ENCODE results near the gene ZBTB25. TPM values are rescaled to one million over a fixed set of nuclear protein-coding genes. Genes with fewer than 3 reads are reported as not detected.

ZBTB25 gene
- polyA plus RNA-seq, 3 donors, result 3.2 to 8.7 (median 3.9) TPM

DNA sequence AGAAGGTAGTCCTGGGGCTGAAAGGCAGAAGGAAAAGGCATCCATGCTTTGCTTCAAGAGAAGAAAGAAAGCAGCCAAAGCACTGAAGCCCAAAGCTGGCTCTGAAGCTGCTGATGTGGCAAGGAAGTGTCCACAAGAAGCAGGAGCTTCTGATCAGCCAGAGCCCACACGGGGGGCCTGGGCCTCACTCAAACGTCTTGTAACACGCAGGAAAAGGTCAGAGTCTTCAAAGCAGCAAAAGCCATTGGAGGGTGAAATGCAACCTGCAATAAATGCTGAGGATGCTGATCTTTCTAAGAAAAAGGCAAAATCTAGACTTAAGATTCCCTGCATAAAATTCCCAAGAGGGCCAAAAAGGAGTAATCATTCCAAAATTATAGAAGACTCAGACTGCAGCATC, 35.2 kb downstream of the ZBTB25 start:
- peaks cover 17% of the 10 kb centered on the region in 2 donors for H3K4me1 ChIP-seq (ENCODE audit: control insufficient read depth in 1 of 2, insufficient read depth in 2 of 2, low read length in 2 of 2)
- Mint-ChIP-seq H3K27ac (no peak overlapping the region), H3K9me3 (peaks cover 0 to 8% (median 2%) of the 10 kb centered on the region in 7 donors), H3K4me3 (no peak overlapping the region), H3K36me3 (peaks cover 11 to 13% of the 10 kb centered on the region in 2 donors), H3K4me1 (peaks cover 20% of the 10 kb centered on the region), H3K27me3 (ENCODE audit: low read depth in 3 of 3) (peaks cover 24 to 35% (median 31%) of the 10 kb centered on the region in 3 donors)
- no peak overlapping the region for H3K4me3 ChIP-seq (replicated peaks in 1 of 3; ENCODE audit: low read depth in 2 of 3, low read length in 3 of 3)
- WGBS (ENCODE audit: insufficient coverage), result 86% methylated on average over 3 of the region's 3 CpGs
- no peak overlapping the region for H2AFZ ChIP-seq (ENCODE audit: insufficient read depth, low read depth, low read length, poor library complexity, severe bottlenecking)
- TF ChIP-seq, protein P1, sequence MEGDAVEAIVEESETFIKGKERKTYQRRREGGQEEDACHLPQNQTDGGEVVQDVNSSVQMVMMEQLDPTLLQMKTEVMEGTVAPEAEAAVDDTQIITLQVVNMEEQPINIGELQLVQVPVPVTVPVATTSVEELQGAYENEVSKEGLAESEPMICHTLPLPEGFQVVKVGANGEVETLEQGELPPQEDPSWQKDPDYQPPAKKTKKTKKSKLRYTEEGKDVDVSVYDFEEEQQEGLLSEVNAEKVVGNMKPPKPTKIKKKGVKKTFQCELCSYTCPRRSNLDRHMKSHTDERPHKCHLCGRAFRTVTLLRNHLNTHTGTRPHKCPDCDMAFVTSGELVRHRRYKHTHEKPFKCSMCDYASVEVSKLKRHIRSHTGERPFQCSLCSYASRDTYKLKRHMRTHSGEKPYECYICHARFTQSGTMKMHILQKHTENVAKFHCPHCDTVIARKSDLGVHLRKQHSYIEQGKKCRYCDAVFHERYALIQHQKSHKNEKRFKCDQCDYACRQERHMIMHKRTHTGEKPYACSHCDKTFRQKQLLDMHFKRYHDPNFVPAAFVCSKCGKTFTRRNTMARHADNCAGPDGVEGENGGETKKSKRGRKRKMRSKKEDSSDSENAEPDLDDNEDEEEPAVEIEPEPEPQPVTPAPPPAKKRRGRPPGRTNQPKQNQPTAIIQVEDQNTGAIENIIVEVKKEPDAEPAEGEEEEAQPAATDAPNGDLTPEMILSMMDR (IDR thresholded peaks at IDR 0.05), result no peak
- intact Hi-C loops (cut with micrococcal nuclease), result no loop called here
- H3K9me3 ChIP-seq (replicated peaks in 1 of 2; ENCODE audit: control insufficient read depth in 1 of 2, insufficient read depth in 1 of 2, low read length in 2 of 2), result no peaks in the 10 kb centered on the region
- no peak for DNase-seq
- H3K27ac ChIP-seq (ENCODE audit: low read depth in 1 of 2, low read length in 2 of 2), result no peak overlapping the region
- no peaks in the 10 kb centered on the region for H3K79me2 ChIP-seq (ENCODE audit: insufficient read depth, low read length)
- peaks cover 30 to 35% of the 10 kb centered on the region in 2 donors for H3K27me3 ChIP-seq (ENCODE audit: control insufficient read depth in 2 of 2, insufficient read depth in 2 of 2, low read length in 2 of 2)
- no peak overlapping the region for H3K9ac ChIP-seq (ENCODE audit: insufficient read depth, low read length, poor library complexity, severe bottlenecking)
- no peaks in the 10 kb centered on the region for H4K20me1 ChIP-seq (ENCODE audit: insufficient read depth, low read length)
- no peak overlapping the region for H3K4me2 ChIP-seq (replicated peaks; ENCODE audit: extremely low read depth, low read length, poor library complexity, severe bottlenecking)
- H3K36me3 ChIP-seq (replicated peaks in 1 of 2; ENCODE audit: control insufficient read depth in 1 of 2, insufficient read depth in 2 of 2, low read length in 2 of 2), result no peaks in the 10 kb centered on the region

DNA sequence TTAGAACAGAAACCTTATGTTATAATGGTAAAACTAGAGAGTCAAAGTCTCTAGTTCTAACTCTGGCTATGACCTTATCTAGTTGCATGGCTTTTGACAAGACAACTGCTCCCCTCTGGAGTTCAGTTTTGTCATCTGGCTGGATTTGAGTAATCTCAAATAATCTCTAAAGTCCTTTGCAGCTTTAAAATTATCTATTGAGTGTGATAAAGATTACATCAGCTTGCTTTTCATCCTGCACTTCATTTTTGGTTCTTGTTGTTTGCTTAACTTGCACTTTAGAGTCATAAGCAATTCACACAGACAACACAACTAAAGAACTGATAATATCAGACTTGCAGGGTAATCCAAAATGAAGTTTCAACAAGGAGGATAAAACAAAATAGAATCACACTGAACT, 36.1 kb downstream of the ZBTB25 start:
- H3K4me2 ChIP-seq (replicated peaks; ENCODE audit: extremely low read depth, low read length, poor library complexity, severe bottlenecking), result no peak overlapping the region
- H2AFZ ChIP-seq (ENCODE audit: insufficient read depth, low read depth, low read length, poor library complexity, severe bottlenecking), result no peak overlapping the region
- H3K9me3 ChIP-seq (replicated peaks in 1 of 2; ENCODE audit: control insufficient read depth in 1 of 2, insufficient read depth in 1 of 2, low read length in 2 of 2), result no peaks in the 10 kb centered on the region
- H3K9me3 Mint-ChIP-seq, result peaks cover 0 to 8% (median 2%) of the 10 kb centered on the region in 7 donors
- H4K20me1 ChIP-seq (ENCODE audit: insufficient read depth, low read length), result no peaks in the 10 kb centered on the region
- no peak overlapping the region for H3K9ac ChIP-seq (ENCODE audit: insufficient read depth, low read length, poor library complexity, severe bottlenecking)
- no peak overlapping the region for H3K27ac Mint-ChIP-seq
- H3K4me1 ChIP-seq (ENCODE audit: control insufficient read depth in 1 of 2, insufficient read depth in 2 of 2, low read length in 2 of 2), result peaks cover 17% of the 10 kb centered on the region in 2 donors
- peaks cover 20% of the 10 kb centered on the region for H3K4me1 Mint-ChIP-seq
- DNase-seq, result no peak
- H3K4me3 Mint-ChIP-seq, result no peak overlapping the region
- TF ChIP-seq, protein P1 (IDR thresholded peaks at IDR 0.05), result no peak
- H3K27me3 Mint-ChIP-seq (ENCODE audit: low read depth in 3 of 3), result peaks cover 24 to 38% (median 31%) of the 10 kb centered on the region in 3 donors
- intact Hi-C loops (cut with micrococcal nuclease), result no loop called here
- peaks cover 11 to 17% of the 10 kb centered on the region in 2 donors for H3K36me3 Mint-ChIP-seq
- no peak overlapping the region for H3K4me3 ChIP-seq (replicated peaks in 1 of 3; ENCODE audit: low read depth in 2 of 3, low read length in 3 of 3)
- H3K36me3 ChIP-seq (replicated peaks in 1 of 2; ENCODE audit: control insufficient read depth in 1 of 2, insufficient read depth in 2 of 2, low read length in 2 of 2), result no peaks in the 10 kb centered on the region
- no peaks in the 10 kb centered on the region for H3K79me2 ChIP-seq (ENCODE audit: insufficient read depth, low read length)
- no peak overlapping the region for H3K27ac ChIP-seq (ENCODE audit: low read depth in 1 of 2, low read length in 2 of 2)
- H3K27me3 ChIP-seq (ENCODE audit: control insufficient read depth in 2 of 2, insufficient read depth in 2 of 2, low read length in 2 of 2), result peaks cover 30 to 35% of the 10 kb centered on the region in 2 donors

Data from CD14-positive monocyte (primary cell).